NCI-H82 treated with DMSO at 0.1 percent for 48 hours (cell line): ENCODE measurements around the gene TXNL4B.

Source experiments
- DNase-seq: peaks from one replicate; lab custom pipeline; 2025; ENCODE audit not compliant: unreplicated experiment; lab: John Stamatoyannopoulos, UW

Gene TXNL4B

GRCh38 chr16:72112906-72113615, 19.6 kb upstream of the TXNL4B start:
- no peak for DNase-seq

DNA sequence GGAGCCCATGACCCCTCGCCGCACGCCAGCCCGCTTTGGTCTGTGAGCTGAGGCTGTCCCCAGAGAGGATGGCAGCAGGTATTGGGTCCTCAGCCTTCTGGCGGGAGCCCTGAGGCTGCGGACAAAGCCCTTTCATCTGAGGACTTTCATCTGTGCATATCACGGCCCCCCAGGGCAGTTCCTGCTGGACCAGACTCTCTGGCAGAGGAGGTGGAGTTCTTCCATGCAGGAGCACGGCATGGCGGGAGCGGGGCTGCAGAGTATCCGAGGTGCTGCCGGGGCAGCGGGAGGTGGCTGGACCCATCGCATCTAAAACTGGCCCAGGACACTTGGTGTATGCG, 19.0 kb upstream of the TXNL4B start:
- no peak for DNase-seq

DNA sequence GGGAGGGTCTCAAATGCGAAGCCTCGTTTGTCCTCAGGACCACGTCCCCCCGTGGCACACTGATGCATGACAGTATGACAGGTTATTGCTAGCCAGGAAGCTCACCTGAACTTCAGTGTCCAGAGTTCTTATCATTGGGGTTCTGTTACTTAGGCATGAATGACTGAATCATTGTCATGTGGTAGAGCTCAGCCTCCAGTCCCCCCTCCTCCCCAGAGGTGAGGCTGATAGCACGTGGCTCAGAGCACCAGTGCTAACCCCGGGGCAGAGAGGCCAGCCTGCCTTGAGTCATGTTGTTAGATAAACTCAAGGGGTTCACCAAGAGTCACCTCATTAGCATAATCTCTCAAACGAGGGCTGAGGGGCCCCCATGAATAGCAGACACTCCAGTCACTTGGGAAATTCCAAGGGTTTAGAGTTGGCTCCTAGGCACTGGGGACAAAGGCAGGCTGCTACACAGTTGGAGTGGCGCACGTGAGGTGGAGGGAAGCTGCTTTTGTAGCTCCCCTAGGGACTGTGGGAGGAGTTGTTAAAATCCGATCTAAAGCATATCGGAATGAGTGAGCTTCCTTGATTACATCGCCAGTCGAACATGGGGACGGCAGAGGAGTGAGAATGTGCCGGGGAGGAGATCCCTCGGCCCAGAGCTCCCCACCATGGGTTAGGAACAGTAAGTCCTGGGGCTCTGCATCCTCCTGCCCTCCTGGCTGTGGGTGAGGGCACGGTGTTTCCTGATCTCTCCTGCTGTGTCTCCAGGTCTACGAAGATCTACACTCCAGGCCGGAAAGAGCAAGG, 18.4 kb upstream of the TXNL4B start:
- DNase-seq = no peak

- no peak for DNase-seq
Observed at GRCh38 chr16:72110662-72111615, 17.5 kb upstream of the TXNL4B start.

DNA sequence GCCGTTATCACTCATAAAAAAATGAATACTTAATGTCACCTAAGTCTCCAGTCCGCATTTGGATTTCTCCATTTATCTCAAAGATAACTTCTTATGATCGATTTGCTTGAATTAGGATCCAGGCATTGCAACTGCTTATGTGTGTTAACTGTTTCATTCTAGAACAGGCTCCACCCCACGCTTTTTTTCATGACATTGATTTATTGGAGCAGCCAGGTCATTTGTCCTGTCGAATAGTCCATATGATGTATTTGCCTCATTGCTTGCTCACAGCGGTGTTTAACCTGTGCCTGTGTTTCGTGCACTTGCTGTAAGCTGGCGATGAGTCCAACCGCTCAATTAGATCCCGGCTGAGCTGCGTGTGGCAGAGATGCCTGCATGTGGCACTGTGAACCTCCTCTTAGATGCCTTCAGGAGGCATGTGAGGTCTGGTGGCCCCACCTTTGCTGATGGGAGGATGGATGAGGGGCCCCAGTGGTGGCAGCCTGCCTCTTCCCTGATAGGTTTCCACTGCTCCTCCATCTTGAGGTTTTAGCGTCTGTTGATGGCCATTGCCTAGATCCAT, 16.6 kb upstream of the TXNL4B start:
- DNase-seq = no peak

- no peak for DNase-seq
Observed at GRCh38 chr16:72109300-72109699, 15.9 kb upstream of the TXNL4B start.

DNA sequence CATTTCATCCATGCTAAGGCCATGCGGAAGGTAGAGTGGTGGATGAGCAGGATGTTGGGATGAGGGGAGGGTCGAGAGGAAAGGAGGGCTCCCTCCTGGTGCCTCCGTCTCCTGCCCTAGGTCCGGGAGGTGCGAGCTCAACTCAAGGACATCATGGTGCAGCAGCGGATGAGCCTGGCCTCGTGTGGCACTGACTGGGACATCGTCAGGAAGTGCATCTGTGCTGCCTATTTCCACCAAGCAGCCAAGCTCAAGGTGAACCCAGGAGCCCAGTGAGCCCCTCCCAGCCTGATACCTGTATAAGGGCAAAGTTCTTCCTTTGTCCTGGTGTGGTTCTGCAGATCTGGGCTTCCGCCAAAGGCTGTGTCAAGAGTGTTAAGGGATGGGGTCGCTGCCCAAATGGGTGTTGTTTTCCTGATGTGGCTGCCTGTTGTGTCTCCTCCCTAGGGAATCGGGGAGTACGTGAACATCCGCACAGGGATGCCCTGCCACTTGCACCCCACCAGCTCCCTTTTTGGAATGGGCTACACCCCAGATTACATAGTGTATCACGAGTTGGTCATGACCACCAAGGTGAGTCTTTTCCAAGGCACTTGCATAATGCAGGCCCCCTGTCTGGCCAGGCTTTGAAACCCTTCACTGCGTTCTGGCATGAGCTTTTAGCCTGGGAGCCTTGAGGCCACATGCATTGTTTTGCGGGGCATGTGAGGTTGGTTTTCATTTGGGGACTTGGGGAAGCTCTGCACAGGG, 15.1 kb upstream of the TXNL4B start:
- DNase-seq = no peak

GRCh38 chr16:72107371-72107770, 14.0 kb upstream of the TXNL4B start:
- no peak for DNase-seq

DNA sequence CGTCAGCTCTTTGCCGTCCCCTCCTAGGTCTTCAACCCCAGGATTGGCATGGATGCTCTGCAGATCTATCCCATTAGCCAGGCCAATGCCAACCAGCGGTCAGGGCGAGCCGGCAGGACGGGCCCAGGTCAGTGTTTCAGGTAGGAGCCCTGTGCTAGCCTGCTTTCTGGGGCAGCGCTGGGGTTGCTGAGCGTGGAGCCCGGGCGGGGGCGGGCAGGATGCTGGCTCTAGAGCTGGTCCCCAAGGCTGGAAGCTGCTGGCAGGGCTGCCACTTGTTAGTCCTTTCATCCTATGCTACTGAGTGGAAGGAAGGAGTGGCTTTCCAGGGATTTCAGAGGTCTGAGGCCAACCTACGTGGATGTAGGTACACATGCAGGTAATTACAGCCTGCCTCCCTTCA, 12.6 kb upstream of the TXNL4B start:
- no peak for DNase-seq

GRCh38 chr16:72104905-72105304, 11.5 kb upstream of the TXNL4B start:
- DNase-seq = no peak

DNA sequence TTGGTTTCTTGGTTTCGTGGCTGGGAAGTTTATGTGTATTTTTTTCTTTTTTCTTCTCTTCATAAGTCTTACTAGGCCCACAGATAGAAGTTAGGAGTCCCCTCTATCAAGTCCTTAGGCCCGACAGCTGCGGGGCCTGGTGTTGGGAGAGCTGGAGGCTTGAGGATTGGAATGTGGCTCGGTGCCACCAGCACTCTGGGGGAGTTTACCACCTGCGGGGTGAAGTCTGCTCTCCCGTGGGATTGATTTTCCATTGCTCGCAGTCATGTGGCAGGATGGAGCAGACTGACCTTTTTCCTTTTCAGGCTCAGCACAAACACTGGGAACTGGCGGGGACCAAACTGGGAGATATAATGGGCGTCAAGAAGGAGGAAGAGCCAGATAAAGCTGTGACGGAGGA, 7.8 kb upstream of the TXNL4B start:
- DNase-seq = no peak

DNA sequence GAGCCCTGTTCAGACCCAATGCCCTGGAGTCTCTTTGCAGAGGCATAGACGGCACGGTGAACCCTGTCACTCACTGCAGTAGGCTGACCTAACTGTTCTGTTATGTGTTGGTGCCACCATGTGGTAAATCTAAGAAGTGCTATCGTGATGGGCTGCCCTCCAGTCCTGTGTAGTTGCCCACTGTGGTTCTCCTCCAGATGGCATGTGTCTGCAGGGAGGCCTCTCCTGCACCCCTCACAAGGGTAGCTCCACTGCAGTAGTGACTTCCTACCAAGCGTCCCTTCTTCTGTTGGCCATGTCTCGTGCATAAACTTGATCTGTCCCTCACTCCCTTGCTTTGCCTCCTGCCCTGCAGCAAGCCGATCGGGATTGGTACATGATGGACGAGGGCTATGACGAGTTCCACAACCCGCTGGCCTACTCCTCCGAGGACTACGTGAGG, 6.0 kb upstream of the TXNL4B start:
- peak; percentile 5 for DNase-seq

- no peak for DNase-seq
Observed at GRCh38 chr16:72098936-72099335, 5.5 kb upstream of the TXNL4B start.

- DNase-seq = no peak
Observed at GRCh38 chr16:72094266-72094610, 818 bp upstream of the TXNL4B start.

- DNase-seq = no peak
Observed at GRCh38 chr16:72092832-72093447, 480 bp downstream of the TXNL4B start.

DNA sequence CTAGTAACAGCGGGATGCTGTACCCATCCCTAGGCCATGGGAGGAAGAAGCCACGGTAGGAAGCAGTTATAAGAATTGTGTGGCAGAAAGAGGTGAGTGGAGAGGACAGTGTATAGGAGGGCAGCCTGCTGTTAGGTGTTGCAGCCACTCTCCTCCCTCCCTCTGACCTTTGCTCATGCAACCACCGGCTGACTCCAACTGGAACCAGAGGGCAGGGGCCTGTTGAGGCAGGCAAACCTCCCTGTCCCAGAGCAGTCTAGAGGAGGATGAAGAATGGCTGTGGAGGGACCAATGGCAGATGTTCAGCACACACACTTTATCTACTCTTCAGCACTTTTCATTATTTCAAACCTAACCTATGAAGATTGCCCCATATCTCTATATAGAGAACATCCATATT, 2.2 kb downstream of the TXNL4B start:
- no peak for DNase-seq

GRCh38 chr16:72085002-72085401, 8.4 kb downstream of the TXNL4B start:
- DNase-seq = no peak

GRCh38 chr16:72084445-72084844, 9.0 kb downstream of the TXNL4B start:
- DNase-seq = no peak

DNA sequence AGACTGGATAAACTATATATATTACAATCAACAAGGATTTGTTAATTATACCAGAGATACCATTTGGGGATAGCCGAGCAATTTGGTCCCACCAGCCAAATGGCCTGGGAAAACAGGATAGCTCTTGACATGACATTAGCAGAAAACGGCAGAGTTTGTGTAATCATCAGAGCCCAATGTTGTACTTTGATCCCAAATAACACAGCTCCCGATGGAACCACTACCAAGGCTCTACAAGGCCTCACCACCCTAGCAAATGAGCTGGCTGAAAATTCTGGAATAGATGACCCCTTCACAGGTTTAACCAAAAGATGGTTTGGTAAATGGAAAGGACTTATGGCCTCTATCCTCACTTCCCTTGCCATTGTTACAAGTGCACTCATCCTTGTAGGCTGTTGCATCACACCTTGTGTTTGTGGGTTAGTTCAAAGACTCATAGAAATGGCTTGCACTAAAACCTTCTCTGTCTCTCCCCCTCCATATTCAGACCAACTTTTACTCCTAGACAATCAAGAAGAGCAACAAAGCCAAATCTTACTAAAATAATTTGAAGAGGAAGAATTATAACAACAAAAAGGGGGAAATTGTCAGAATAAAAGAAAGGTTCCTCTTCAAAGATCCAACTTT, 9.5 kb downstream of the TXNL4B start:
- no peak for DNase-seq
